HCT116 (cell line): Measurements from ENCODE around the gene AP1M1.

Experiments
- ATF3 ChIP-seq: IDR thresholded peaks from 2 replicates; pipeline ENCODE4 v1.6.1; 2012
- EGR1 ChIP-seq: IDR thresholded peaks from 2 replicates; pipeline ENCODE4 v1.6.1; 2012; ENCODE audit warnings: low read depth
- POLR2A ChIP-seq: IDR thresholded peaks from 2 replicates; pipeline ENCODE4 v1.7.0; 2011; ENCODE audit warnings: borderline replicate concordance; ENCODE audit not compliant: insufficient read depth, insufficient read length; ENCODE audit errors: extremely low read depth
- POLR2AphosphoS5 ChIP-seq: IDR thresholded peaks from 2 replicates; pipeline ENCODE4 v1.6.1; 2011; ENCODE audit warnings: mild to moderate bottlenecking, low read depth, low read length, moderate library complexity
- ZNF274 ChIP-seq: fragments of 200-500 bp; sonication (Bioruptor generic); IDR thresholded peaks from 2 replicates; pipeline ENCODE4 v1.6.1; 2014; ENCODE audit warnings: mild to moderate bottlenecking, low read depth, low read length, inconsistent platforms
- TF ChIP-seq, protein P1 (sequence below), 3 experiments: fragments of 200-600 bp in 1 of 3; sonication (generic) in 1 of 3; IDR thresholded peaks in 2 of 3; conservative IDR thresholded peaks in 1 of 3; 2 replicates each; pipeline ENCODE4 v1.5.1; 2012 to 2017; ENCODE audit warnings: low read depth in 2 of 3, low read length in 2 of 3, antibody characterized with exemption in 1 of 3, borderline replicate concordance in 1 of 3, control low read depth in 1 of 3, mild to moderate bottlenecking in 1 of 3, mixed read lengths in 1 of 3, mixed run types in 1 of 3, moderate library complexity in 1 of 3; ENCODE audit not compliant: insufficient read depth in 1 of 3
- TF ChIP-seq, protein P2 (sequence below): IDR thresholded peaks from 2 replicates; pipeline ENCODE4 v1.6.1; 2012; ENCODE audit warnings: low read depth
- TF ChIP-seq, protein P3 (sequence below): IDR thresholded peaks from 2 replicates; pipeline ENCODE4 v1.6.1; 2012

DNA sequence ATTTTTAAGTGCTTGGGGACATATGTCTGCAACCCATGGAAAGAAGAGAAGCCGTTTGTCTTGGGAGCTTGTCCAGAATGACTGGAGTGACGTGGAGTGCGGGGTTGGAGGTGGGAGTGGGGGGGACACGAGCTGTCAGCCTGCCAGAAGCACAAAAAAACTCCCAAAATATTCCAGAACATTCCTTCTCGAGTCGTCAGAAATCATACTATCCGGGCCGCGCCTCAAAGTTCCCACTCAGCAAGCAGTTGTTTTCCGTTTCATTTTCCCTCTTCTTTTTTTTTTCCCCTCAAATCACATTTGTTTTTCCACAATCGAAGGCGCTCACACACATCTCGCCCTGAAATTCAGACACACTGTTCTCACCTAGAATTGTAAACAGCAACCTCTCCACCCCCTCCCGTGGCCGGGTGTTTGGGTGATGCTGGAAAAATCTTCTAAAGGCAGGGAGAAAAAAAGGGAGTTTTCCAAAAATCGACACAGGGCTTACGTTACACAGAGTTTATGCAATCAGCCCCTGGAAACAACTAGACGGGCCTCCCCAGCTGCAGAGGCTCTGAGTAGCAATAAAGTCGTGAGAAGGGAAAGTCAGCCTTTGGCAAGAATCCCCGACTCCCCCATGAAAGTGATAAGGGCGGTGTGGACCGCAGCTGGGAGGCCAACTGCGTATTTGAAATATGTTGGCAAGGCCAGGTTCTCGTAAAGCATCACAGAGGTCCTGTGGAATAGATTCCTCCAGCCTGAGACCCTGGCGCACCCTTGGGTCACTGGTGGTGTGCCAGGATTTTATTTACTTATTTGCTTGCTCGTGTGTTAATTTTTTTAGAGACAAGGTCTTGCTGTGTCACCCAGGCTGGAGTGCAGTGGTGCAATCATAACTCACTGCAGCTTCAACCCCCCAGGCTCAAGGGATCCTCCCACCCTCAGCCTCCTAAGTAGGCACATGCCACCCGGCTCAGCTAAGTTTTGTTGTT is 95.7 kb downstream of the AP1M1 start:
- TF ChIP-seq, protein P1, sequence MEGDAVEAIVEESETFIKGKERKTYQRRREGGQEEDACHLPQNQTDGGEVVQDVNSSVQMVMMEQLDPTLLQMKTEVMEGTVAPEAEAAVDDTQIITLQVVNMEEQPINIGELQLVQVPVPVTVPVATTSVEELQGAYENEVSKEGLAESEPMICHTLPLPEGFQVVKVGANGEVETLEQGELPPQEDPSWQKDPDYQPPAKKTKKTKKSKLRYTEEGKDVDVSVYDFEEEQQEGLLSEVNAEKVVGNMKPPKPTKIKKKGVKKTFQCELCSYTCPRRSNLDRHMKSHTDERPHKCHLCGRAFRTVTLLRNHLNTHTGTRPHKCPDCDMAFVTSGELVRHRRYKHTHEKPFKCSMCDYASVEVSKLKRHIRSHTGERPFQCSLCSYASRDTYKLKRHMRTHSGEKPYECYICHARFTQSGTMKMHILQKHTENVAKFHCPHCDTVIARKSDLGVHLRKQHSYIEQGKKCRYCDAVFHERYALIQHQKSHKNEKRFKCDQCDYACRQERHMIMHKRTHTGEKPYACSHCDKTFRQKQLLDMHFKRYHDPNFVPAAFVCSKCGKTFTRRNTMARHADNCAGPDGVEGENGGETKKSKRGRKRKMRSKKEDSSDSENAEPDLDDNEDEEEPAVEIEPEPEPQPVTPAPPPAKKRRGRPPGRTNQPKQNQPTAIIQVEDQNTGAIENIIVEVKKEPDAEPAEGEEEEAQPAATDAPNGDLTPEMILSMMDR (IDR thresholded peaks at IDR 0.05 in 2 of 3, conservative IDR thresholded peaks at IDR 0.05 in 1 of 3; ENCODE audit: borderline replicate concordance in 1 of 3, insufficient read depth in 1 of 3, low read depth in 2 of 3, low read length in 2 of 3), result no peak
- TF ChIP-seq POLR2A, result no peak
- TF ChIP-seq EGR1, result no peak
- no peak for TF ChIP-seq ATF3
- TF ChIP-seq, protein P2, sequence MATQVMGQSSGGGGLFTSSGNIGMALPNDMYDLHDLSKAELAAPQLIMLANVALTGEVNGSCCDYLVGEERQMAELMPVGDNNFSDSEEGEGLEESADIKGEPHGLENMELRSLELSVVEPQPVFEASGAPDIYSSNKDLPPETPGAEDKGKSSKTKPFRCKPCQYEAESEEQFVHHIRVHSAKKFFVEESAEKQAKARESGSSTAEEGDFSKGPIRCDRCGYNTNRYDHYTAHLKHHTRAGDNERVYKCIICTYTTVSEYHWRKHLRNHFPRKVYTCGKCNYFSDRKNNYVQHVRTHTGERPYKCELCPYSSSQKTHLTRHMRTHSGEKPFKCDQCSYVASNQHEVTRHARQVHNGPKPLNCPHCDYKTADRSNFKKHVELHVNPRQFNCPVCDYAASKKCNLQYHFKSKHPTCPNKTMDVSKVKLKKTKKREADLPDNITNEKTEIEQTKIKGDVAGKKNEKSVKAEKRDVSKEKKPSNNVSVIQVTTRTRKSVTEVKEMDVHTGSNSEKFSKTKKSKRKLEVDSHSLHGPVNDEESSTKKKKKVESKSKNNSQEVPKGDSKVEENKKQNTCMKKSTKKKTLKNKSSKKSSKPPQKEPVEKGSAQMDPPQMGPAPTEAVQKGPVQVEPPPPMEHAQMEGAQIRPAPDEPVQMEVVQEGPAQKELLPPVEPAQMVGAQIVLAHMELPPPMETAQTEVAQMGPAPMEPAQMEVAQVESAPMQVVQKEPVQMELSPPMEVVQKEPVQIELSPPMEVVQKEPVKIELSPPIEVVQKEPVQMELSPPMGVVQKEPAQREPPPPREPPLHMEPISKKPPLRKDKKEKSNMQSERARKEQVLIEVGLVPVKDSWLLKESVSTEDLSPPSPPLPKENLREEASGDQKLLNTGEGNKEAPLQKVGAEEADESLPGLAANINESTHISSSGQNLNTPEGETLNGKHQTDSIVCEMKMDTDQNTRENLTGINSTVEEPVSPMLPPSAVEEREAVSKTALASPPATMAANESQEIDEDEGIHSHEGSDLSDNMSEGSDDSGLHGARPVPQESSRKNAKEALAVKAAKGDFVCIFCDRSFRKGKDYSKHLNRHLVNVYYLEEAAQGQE, result no peak
- TF ChIP-seq POLR2AphosphoS5, result no peak
- TF ChIP-seq, protein P3, sequence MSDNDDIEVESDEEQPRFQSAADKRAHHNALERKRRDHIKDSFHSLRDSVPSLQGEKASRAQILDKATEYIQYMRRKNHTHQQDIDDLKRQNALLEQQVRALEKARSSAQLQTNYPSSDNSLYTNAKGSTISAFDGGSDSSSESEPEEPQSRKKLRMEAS, result no peak
- TF ChIP-seq ZNF274, result no peak
